ENCODE results near the gene MYCL.

DNA sequence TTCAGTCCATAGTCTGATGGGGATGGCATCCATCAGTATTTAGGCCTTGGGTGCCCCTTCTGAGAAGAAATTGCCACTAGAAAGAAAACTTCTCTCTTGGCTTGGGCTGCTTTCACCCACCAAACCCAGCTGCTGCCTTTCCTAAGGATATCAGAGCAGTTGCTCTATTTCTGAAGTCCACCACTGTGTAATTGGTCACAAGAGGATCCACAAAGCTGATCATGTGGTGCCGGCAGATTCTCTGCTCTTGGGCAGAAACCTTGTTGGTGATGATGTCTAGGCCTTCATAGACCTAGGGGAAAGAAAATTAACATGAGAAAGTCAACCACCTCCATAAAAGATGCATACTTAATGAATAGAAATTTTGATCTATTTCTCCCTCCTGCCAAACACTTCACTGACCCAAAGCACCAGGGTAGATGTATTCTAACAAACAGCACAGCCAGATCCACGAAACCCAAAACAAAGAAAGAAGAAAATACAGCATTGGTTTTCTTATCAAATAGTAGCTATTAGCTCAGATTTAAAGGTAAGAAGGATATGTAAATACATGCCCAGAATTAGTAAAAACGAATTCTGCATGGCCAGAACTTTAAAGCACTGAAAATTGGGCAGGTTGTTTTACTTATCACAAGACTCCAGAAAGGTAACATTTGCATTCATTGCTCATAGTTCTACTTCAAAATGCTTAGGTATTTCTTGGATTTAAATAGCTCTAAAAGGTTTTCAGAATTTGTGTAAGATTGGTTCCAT, 44.4 kb downstream of the MYCL start:
- TF ChIP-seq EZH2 (IDR thresholded peaks at IDR 0.05; ENCODE audit: borderline replicate concordance) (no peak), EZH2phosphoT487 (IDR thresholded peaks at IDR 0.05; ENCODE audit: low read depth, severe bottlenecking, unreplicated experiment) (no peak)
- TF ChIP-seq, protein P1, sequence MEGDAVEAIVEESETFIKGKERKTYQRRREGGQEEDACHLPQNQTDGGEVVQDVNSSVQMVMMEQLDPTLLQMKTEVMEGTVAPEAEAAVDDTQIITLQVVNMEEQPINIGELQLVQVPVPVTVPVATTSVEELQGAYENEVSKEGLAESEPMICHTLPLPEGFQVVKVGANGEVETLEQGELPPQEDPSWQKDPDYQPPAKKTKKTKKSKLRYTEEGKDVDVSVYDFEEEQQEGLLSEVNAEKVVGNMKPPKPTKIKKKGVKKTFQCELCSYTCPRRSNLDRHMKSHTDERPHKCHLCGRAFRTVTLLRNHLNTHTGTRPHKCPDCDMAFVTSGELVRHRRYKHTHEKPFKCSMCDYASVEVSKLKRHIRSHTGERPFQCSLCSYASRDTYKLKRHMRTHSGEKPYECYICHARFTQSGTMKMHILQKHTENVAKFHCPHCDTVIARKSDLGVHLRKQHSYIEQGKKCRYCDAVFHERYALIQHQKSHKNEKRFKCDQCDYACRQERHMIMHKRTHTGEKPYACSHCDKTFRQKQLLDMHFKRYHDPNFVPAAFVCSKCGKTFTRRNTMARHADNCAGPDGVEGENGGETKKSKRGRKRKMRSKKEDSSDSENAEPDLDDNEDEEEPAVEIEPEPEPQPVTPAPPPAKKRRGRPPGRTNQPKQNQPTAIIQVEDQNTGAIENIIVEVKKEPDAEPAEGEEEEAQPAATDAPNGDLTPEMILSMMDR (IDR thresholded peaks at IDR 0.05; ENCODE audit: poor library complexity), result no peak
